HUES64 (cell line): Measurements from ENCODE around the gene TTC39C.
"Not testable (repeated sequence)": the region's sequence is repeated elsewhere in the genome, so short reads cannot be mapped to it uniquely, and the experiment has no call there.

Source experiments
- H3K27ac ChIP-seq: 2 replicates; pipeline ENCODE4 v1.7.0; 2013; ENCODE audit warnings: low read depth, low read length, inconsistent platforms
- H3K27me3 ChIP-seq: 2 replicates; pipeline ENCODE4 v1.6.1; 2013; ENCODE audit warnings: mild to moderate bottlenecking, low read length; ENCODE audit not compliant: insufficient read depth
- H3K36me3 ChIP-seq: 2 replicates; pipeline ENCODE4 v1.6.1; 2013; ENCODE audit warnings: mild to moderate bottlenecking, low read length; ENCODE audit not compliant: insufficient read depth
- H3K4me1 ChIP-seq: 2 replicates; pipeline ENCODE4 v1.6.1; 2013; ENCODE audit warnings: mild to moderate bottlenecking, low read length, moderate library complexity; ENCODE audit not compliant: insufficient read depth
- H3K4me3 ChIP-seq: 2 replicates; pipeline ENCODE4 v1.5.1; 2013; ENCODE audit warnings: mild to moderate bottlenecking, low read length, moderate library complexity
- H3K9ac ChIP-seq: 2 replicates; pipeline ENCODE4 v1.6.1; 2013; ENCODE audit warnings: mild to moderate bottlenecking, low read depth, low read length
- H3K9me3 ChIP-seq: 2 replicates; pipeline ENCODE4 v1.6.1; 2013; ENCODE audit warnings: low read depth, low read length; ENCODE audit not compliant: insufficient read depth
- WGBS: fragments of 150-250, 120-280 bp; methylation state at CpG from one replicate; pipeline ENCODE4 v1.1.7; 2013; ENCODE audit warnings: missing lambda C conversion rate; 5-methylcytosine and 5-hydroxymethylcytosine counted together

The TTC39C gene

DNA sequence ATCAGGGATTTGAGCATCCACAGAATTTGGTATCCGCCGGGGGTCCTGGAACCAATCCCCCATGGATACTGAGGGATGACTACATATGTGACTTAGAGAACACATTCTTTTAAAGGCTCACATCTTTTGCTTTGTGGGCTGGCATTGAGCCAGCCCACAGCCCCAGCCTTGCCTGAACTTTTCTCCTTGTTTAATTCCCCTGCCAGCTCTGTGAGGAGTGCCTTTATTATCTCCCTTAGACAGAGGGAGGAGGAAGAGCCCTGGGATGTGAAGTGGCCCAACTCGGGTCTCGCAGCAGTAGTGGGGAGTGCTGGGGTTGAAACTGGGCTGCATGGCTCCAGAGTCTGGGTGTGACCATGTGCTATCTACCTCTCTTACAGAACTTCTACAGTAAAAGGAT lies 7.6 kb downstream of the TTC39C start:
- Histone ChIP-seq H3K9me3 (no peaks in the 10 kb centered on the region), H3K27me3 (no peaks in the 10 kb centered on the region), H3K9ac (no peak overlapping the region), H3K36me3 (no peaks in the 10 kb centered on the region), H3K27ac (no peak overlapping the region), H3K4me3 (no peak overlapping the region), H3K4me1 (peaks cover 24% of the 10 kb centered on the region; the same call in 1 of the 2 replicates)
- 96% methylated on average over 4 of the region's 4 CpGs for WGBS

DNA sequence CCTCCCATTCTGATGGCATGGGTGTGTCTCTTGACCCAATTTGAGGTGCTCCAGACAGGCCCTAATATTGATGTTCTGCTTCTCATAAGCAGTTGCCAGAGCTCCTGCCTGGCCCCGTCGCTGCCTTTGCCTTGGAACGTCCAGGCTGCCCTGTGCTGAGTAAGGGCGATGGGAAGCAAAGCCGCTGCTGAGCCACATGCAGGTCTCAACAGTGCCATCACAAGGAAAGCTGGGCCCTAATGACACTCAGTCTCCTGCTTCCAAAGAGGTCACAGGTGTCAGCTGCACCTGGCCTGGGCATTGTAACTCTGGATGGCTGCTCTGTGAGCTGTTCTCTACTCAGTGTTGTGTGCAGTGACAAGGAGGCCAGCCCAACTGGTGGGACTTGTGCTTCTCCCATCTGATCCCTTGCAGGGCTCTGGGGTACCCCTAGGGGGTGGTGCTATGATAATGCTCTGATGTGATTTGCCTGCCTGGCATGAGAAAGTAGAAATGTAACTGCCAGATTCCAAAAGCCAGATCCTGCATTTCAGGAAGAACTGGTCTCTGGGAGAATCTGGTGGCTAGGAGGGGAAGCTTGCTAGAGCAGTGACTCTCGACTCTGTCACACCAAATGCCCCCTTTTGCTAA lies 8.7 kb downstream of the TTC39C start:
- Histone ChIP-seq H3K27me3 (no peaks in the 10 kb centered on the region), H3K4me3 (no peak overlapping the region), H3K36me3 (no peaks in the 10 kb centered on the region), H3K9me3 (no peaks in the 10 kb centered on the region), H3K9ac (no peak overlapping the region), H3K4me1 (peaks cover 16% of the 10 kb centered on the region; the same call in 1 of the 2 replicates), H3K27ac (no peak overlapping the region)
- WGBS = 95% methylated on average over 5 of the region's 6 CpGs

DNA sequence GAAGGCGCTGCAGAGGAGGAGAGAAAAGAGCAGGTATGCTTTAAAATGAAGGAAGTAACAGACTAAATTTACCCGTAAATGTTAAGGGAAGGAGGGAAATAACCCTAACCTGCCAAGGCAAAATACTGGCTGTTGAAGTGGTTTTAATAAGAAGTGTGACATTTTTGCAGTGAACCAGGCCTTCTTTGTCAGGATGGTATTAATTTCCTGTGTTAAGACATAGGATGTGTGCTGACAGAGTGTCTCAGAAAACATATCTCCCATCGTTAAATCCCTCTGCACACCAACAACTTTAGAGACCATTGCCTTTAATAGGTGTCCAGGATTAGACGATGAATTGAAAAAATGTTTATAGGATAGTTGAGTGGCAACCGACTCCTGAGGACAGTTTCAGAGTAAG lies 9.9 kb downstream of the TTC39C start:
- 99% methylated on average over 4 of the region's 5 CpGs for WGBS
- H3K4me1 ChIP-seq = peaks cover 14% of the 10 kb centered on the region; the same call in 1 of the 2 replicates

GRCh38 chr18:24026457-24026856 lies 11.9 kb downstream of the TTC39C start:
- peaks cover 10% of the 10 kb centered on the region; the same call in 1 of the 2 replicates for H3K4me1 ChIP-seq
- H3K36me3 ChIP-seq = no peaks in the 10 kb centered on the region
- no peak overlapping the region for H3K4me3 ChIP-seq
- H3K9ac ChIP-seq = no peak overlapping the region
- H3K27me3 ChIP-seq = no peaks in the 10 kb centered on the region
- no peaks in the 10 kb centered on the region for H3K9me3 ChIP-seq
- whole genome bisulfite sequencing = 94% methylated on average over 3 of the region's 3 CpGs
- H3K27ac ChIP-seq = no peak overlapping the region

More for the DNA sequence above, 9.9 kb downstream of the TTC39C start:
- no peaks in the 10 kb centered on the region for H3K27me3 ChIP-seq
- H3K27ac ChIP-seq = no peak overlapping the region
- no peaks in the 10 kb centered on the region for H3K36me3 ChIP-seq
- no peak overlapping the region for H3K9ac ChIP-seq
- H3K4me3 ChIP-seq = no peak overlapping the region
- no peaks in the 10 kb centered on the region for H3K9me3 ChIP-seq

DNA sequence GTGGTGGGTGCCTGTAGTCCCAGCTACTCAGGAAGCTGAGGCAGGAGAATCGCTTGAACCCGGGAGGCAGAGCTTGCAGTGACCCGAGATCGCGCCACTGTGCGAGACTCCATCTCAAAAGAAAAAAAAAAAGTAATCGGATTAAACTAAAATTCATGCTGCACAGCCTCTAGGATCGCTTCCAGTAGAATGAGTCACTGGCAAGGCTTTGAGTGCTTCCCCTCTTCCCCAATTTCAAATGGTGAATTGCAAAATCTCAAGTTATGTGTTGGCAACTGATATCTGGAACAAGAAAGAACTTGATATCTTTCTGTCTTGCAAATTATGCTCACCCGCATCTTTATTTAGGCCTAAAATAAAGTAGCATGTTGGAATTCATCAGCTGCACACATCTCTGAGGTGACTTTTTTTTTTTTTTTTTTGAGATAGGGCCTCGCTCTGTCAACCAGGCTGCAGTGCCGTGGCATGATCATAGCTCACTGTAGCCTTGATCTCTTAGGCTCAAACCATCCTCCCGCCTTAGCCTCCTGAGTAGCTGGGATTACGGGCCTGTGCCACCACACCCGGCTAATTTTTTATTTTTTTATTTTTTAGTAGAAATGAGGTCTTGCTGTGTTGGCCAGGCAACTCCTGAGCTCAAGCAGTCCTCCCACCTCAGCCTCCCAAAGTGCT lies 12.7 kb downstream of the TTC39C start:
- no peaks in the 10 kb centered on the region for H3K36me3 ChIP-seq
- no peak overlapping the region for H3K27ac ChIP-seq
- 96% methylated on average over 12 of the region's 14 CpGs for WGBS
- peaks cover 7% of the 10 kb centered on the region; the same call in 1 of the 2 replicates for H3K4me1 ChIP-seq
- H3K9me3 ChIP-seq = no peaks in the 10 kb centered on the region
- no peak overlapping the region for H3K4me3 ChIP-seq
- no peak overlapping the region for H3K9ac ChIP-seq
- no peaks in the 10 kb centered on the region for H3K27me3 ChIP-seq

- not testable (repeated sequence) for H3K27ac ChIP-seq, H3K27me3 ChIP-seq, H3K4me1 ChIP-seq, H3K4me3 ChIP-seq, H3K9ac ChIP-seq, H3K9me3 ChIP-seq, H3K36me3 ChIP-seq
- WGBS = 97% methylated on average over 13 of the region's 13 CpGs
Measured at GRCh38 chr18:24028946-24029345, 14.4 kb downstream of the TTC39C start.

- H3K9me3 ChIP-seq = no peaks in the 10 kb centered on the region
- peaks cover 7% of the 10 kb centered on the region; the same call in 1 of the 2 replicates for H3K4me1 ChIP-seq
- 94% methylated on average over 3 of the region's 3 CpGs for WGBS
- no peak overlapping the region for H3K4me3 ChIP-seq
- no peak overlapping the region for H3K27ac ChIP-seq
- H3K36me3 ChIP-seq = no peaks in the 10 kb centered on the region
- no peaks in the 10 kb centered on the region for H3K27me3 ChIP-seq
- no peak overlapping the region for H3K9ac ChIP-seq
Measured at GRCh38 chr18:24031318-24031717, 16.8 kb downstream of the TTC39C start.

- Histone ChIP-seq H3K36me3 (no peaks in the 10 kb centered on the region), H3K4me3 (no peak overlapping the region), H3K4me1 (peaks cover 7% of the 10 kb centered on the region; the same call in 1 of the 2 replicates), H3K27ac (no peak overlapping the region), H3K9ac (no peak overlapping the region), H3K9me3 (no peaks in the 10 kb centered on the region), H3K27me3 (no peaks in the 10 kb centered on the region)
- 96% methylated on average over 6 of the region's 6 CpGs for WGBS
Measured at GRCh38 chr18:24031916-24032315, 17.4 kb downstream of the TTC39C start.

DNA sequence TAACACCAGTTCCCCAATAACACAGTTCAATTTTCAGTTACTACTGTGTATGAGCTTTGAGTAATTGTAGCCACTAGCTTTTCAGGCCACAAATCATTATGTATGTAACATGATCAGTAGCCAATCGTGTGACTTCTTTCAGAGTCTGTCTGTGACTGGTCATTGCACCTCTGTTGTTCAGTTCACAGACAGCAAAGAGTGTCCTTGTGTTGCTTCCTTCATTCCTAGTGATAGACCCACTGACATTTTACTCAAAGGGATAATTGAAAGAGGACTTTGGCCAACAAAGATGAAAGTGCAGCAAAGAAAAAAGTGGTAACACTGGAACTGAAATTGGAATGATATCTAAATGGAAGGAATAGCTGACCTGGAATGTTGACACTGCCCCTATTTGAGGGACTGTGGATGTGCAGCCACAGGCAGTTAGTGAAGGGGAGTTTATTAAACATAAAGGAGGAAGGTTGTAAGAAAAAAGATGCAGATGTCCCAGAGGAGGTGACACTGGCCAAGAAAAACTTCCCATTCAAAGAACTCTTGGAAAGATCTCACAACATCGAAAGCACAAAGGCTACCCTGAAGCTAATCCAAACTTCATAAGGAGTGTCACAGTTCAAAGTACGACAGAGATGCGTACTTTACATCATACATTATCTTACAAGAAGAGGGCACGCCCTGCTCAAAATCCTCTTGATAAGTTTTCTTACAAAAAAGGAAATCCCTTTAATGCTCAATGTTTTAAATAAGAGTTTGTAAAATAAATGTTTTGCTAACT lies 19.3 kb downstream of the TTC39C start:
- Histone ChIP-seq H3K9me3 (no peaks in the 10 kb centered on the region), H3K4me1 (peaks cover 4% of the 10 kb centered on the region; the same call in 1 of the 2 replicates), H3K4me3 (no peak overlapping the region), H3K27ac (no peak overlapping the region), H3K36me3 (no peaks in the 10 kb centered on the region), H3K9ac (no peak overlapping the region), H3K27me3 (no peaks in the 10 kb centered on the region)
- 97% methylated on average over 5 of the region's 5 CpGs for WGBS

GRCh38 chr18:24035316-24035715 lies 20.8 kb downstream of the TTC39C start:
- Histone ChIP-seq H3K9ac (no peak overlapping the region), H3K36me3 (no peaks in the 10 kb centered on the region), H3K4me1 (0 out of 2 replicates have a peak, but pooled peaks cover 4% of the 10 kb centered on the region), H3K9me3 (no peaks in the 10 kb centered on the region), H3K27me3 (no peaks in the 10 kb centered on the region), H3K4me3 (no peak overlapping the region), H3K27ac (no peak overlapping the region)
- 94% methylated on average over 3 of the region's 4 CpGs for whole genome bisulfite sequencing

GRCh38 chr18:24039671-24040070 lies 25.1 kb downstream of the TTC39C start:
- Histone ChIP-seq H3K4me3 (no peak overlapping the region), H3K4me1 (no peaks in the 10 kb centered on the region), H3K36me3 (no peaks in the 10 kb centered on the region), H3K9me3 (peaks cover 5% of the 10 kb centered on the region; the same call in 1 of the 2 replicates), H3K9ac (no peak overlapping the region), H3K27ac (no peak overlapping the region), H3K27me3 (no peaks in the 10 kb centered on the region)
- 96% methylated on average over 3 of the region's 3 CpGs for whole genome bisulfite sequencing
